Ishikawa (cell line): ENCODE results near the gene DDX49.

Experiments
- CEBPB ChIP-seq: IDR thresholded peaks from 2 replicates; pipeline ENCODE4 v1.6.1; 2012
- CREB1 ChIP-seq: IDR thresholded peaks from 2 replicates; pipeline ENCODE4 v1.6.1; 2012; ENCODE audit warnings: low read depth
- EP300 ChIP-seq: IDR thresholded peaks from 2 replicates; pipeline ENCODE4 v1.6.1; 2012; ENCODE audit warnings: borderline replicate concordance
- MAX ChIP-seq: IDR thresholded peaks from 2 replicates; pipeline ENCODE4 v1.6.1; 2012
- RAD21 ChIP-seq: IDR thresholded peaks from 2 replicates; pipeline ENCODE4 v1.6.1; 2012; ENCODE audit warnings: low read depth
- REST ChIP-seq: IDR thresholded peaks from 2 replicates; pipeline ENCODE4 v1.6.1; 2012; ENCODE audit warnings: low read depth, mild to moderate bottlenecking
- TAF1 ChIP-seq: IDR thresholded peaks from 2 replicates; pipeline ENCODE4 v1.6.1; 2012; ENCODE audit warnings: low read depth, mild to moderate bottlenecking
- TCF12 ChIP-seq: IDR thresholded peaks from 2 replicates; pipeline ENCODE4 v1.6.1; 2012; ENCODE audit warnings: low read depth
- TEAD4 ChIP-seq: IDR thresholded peaks from 2 replicates; pipeline ENCODE4 v1.6.1; 2012
- USF1 ChIP-seq: IDR thresholded peaks from 2 replicates; pipeline ENCODE4 v1.6.1; 2012
- YY1 ChIP-seq: IDR thresholded peaks from 2 replicates; pipeline ENCODE4 v1.6.1; 2012; ENCODE audit warnings: low read depth
- ZBTB7A ChIP-seq: IDR thresholded peaks from 2 replicates; pipeline ENCODE4 v1.6.1; 2012; ENCODE audit warnings: low read depth

- TF ChIP-seq REST (no peak), CREB1 (no peak), TAF1 (no peak), CEBPB (no peak), ZBTB7A (no peak), MAX (no peak), USF1 (no peak), EP300 (no peak), TEAD4 (no peak), YY1 (no peak), TCF12 (no peak), RAD21 (no peak)
Observed at GRCh38 chr19:18929311-18929710, 9.8 kb downstream of the DDX49 start.
